Stimulated activated CD8-positive, alpha-beta memory T cell treated with anti-CD3 and anti-CD28 coated beads, Interleukin-7, amount 100 ng/mL, for 4 hours (primary cell): ENCODE measurements around the gene ARFGEF3.
"Not testable (repeated sequence)": the region's sequence is repeated elsewhere in the genome, so short reads cannot be mapped to it uniquely, and the experiment has no call there.

Source experiments
- DNase-seq, 2 donors: peaks; one replicate each; pipeline ENCODE4 v3.0.0-alpha.2; 2020; ENCODE audit warnings: low read depth in 2 of 2

ARFGEF3 gene

GRCh38 chr6:138161338-138162110 lies at the start of gene ARFGEF3:
ARFGEF3 (plus strand) TSS chr6:138161939; CDS start chr6:138162087, 148 bp downstream.
- DNase-seq: peak in 1 of 2 donors; percentile 59

- no peak for DNase-seq
Measured at GRCh38 chr6:138113588-138114210, 48.0 kb upstream of the ARFGEF3 start.

GRCh38 chr6:138115201-138115600 lies 46.5 kb upstream of the ARFGEF3 start:
- DNase-seq: no peak

GRCh38 chr6:138115877-138116660 lies 45.7 kb upstream of the ARFGEF3 start:
- peak; percentile 8 for DNase-seq

GRCh38 chr6:138116661-138116999 lies 45.1 kb upstream of the ARFGEF3 start:
- no peak for DNase-seq

- DNase-seq: no peak
Measured at GRCh38 chr6:138117376-138117914, 44.3 kb upstream of the ARFGEF3 start.

- not testable (repeated sequence) for DNase-seq
Measured at GRCh38 chr6:138119229-138119628, 42.5 kb upstream of the ARFGEF3 start.

- no peak for DNase-seq
Measured at GRCh38 chr6:138119976-138120375, 41.8 kb upstream of the ARFGEF3 start.

- DNase-seq: no peak
Measured at GRCh38 chr6:138124096-138124495, 37.6 kb upstream of the ARFGEF3 start.

- DNase-seq: no peak
Measured at GRCh38 chr6:138128096-138128495, 33.6 kb upstream of the ARFGEF3 start.

- DNase-seq: no peak
Measured at GRCh38 chr6:138129190-138129589, 32.5 kb upstream of the ARFGEF3 start.

GRCh38 chr6:138142806-138143205 lies 18.9 kb upstream of the ARFGEF3 start:
- no peak for DNase-seq

- DNase-seq: no peak
Measured at GRCh38 chr6:138145402-138145801, 16.3 kb upstream of the ARFGEF3 start.

GRCh38 chr6:138146544-138146943 lies 15.2 kb upstream of the ARFGEF3 start:
- no peak for DNase-seq

GRCh38 chr6:138155443-138155842 lies 6.3 kb upstream of the ARFGEF3 start:
- no peak for DNase-seq

GRCh38 chr6:138157986-138158638 lies 3.6 kb upstream of the ARFGEF3 start:
- no peak for DNase-seq

- no peak for DNase-seq
Measured at GRCh38 chr6:138159246-138159645, 2.5 kb upstream of the ARFGEF3 start.

- DNase-seq: no peak
Measured at GRCh38 chr6:138160329-138161087, 1.2 kb upstream of the ARFGEF3 start.

GRCh38 chr6:138161088-138161337 lies 726 bp upstream of the ARFGEF3 start:
- no peak for DNase-seq

- DNase-seq: peak in 1 of 2 donors; percentile 0
Measured at GRCh38 chr6:138162111-138162954, 594 bp downstream of the ARFGEF3 start.
